GM19455 (cell line): ENCODE data around the gene MLLT3.
"Not testable (repeated sequence)": the region's sequence is repeated elsewhere in the genome, so short reads cannot be mapped to it uniquely, and the experiment has no call there.

Source experiments
- ATAC-seq: cut with Tn5 transposase; IDR thresholded peaks from one replicate; pipeline ENCODE4 v1.9.1; 2021; ENCODE audit not compliant: unreplicated experiment

The MLLT3 gene

DNA sequence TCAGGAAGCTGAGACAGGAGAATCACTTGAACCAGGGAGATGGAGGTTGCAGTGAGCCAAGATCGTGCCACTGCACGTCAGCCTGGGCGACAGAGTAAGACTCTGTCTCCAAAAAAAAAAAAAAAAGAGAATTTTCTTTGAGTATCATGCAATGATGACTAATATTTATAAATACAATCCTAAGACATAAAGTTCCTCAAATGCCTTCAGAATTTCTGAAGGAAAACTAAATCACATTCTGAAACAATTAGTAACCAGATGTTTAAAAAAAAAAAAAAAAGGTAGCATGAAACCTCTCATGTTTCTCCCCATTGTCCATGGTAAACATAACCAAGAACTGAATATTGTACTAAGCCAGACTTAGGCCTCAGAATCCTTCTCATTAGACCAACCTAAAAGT, 23.1 kb downstream of the MLLT3 start:
- no peak for ATAC-seq

DNA sequence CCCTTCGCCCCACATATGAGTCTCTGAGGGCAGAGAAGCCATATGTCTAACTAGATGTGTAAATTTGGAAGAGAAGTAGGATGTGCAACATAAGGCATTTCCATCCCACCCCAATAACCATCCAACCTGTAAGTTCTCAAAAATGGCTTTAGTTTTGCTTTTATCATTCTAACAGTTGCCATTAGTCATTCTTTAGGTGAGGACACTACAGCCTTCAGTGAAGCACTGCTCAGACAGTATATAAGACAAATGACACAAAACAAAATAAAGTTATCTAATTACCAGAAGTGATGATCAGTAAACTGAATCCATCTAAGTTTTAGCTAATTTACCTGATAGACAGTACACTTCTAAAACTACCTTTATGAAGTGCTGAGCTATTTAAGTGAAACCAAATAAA, 23.9 kb downstream of the MLLT3 start:
- ATAC-seq, result no peak

DNA sequence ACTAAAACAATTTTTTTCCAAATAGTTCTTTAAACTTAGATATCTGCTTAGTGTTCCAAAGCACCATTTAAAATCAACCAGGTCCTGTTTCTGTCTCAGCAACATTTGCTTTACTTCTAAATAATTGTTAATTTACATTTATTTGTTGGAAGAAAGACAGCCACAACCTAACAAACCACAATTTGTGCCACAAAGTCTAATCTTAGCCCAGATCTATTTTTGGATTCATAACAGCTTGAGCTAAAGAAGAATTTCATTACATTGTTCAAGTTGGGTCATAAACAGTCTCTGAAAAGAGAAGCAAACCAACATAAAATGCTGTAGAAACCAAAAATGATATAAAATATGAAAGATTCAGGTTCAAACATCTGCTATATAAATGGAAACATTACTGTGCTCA, 24.4 kb downstream of the MLLT3 start:
- ATAC-seq, result no peak

DNA sequence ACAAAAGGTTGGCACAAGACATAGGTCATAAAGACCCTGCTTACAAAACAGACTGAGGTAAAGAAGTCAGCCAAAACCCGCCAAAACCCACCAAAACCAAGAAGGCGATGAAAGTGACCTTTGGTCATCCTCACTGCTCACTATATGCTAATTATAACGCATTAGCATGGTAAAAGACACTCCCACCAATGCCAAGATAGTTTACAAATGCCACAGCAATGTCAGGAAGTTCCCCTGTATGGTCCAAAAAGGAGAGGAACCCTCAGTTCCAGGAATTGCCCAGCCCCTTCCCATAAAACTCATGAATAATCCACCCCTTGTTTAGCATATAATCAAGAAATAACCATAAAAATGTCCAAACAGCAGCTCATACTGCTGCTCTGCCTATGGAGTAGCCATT, 27.7 kb downstream of the MLLT3 start:
- no peak for ATAC-seq

DNA sequence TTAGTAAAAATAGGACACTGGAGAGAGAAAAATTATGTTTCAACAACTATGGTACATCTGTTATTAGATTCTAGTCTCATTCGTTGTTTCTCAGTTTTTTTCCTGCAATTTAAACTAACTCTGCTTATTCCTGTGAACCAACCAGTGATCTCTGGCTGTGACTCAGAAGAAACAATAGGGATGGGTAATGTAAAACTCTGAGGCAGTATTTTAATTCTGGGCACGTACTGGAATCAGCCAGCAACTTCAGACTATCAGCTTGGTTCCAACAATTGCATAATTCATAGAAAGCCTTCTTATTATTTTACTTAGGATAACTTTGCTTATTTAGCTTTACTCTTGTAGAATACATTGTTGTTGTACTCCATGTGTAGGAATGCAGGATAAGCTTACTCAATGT, 28.8 kb downstream of the MLLT3 start:
- no peak for ATAC-seq

DNA sequence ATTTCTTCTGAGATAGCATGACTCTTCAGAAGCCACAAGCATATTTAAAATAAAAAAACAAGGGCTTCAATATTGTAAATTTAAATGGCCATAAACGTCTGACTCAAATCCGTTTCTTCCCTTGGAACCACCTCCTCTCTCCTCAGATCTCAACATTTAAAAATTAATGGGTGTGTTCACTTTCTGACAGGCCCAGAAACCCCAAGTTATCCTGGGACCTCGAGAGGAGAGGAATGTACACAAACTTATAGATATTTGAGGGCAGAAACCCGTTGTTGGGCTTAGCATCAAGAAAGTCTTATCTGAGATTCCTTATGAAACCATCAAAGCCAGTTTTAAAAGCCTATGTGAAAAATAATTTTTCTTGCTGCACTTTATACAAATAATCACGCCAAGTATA, 29.2 kb downstream of the MLLT3 start:
- no peak for ATAC-seq

DNA sequence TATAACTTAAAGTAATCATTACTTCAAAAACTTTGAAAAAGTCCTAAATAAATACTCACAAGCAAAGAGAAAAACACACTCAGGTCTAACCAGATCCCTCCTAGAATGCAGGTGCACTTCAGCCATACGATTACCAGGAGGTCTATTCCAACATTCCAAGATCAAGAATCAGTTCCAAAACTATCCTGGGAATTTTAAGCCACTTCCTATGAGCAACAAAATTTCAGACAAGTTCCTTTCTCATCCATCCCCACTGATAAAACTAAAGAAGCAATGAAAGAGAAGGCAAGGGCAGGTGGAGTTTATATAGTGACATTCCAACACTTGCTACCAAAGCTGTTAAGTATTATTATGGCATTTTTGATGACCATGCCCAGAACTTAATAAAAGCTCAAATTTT, 29.6 kb downstream of the MLLT3 start:
- ATAC-seq, result no peak

DNA sequence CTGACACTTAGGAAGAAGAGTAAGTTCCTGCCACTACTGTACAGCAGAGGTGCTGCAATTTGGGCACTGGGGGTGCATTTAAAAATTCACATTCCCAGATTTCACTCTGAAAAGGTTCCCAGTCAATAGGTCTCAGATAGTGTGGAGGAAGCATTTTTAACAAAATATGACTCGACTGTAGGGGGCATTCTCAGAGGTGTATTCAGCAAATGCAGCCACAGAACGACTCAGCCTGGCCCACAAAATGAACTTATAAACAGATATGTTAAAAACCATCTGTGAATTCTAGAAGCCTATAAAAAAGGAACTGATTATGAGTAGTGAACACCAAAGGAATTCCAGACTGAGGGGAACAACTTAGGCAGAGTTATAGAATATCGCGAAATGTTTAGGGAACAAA, 31.1 kb downstream of the MLLT3 start:
- no peak for ATAC-seq

DNA sequence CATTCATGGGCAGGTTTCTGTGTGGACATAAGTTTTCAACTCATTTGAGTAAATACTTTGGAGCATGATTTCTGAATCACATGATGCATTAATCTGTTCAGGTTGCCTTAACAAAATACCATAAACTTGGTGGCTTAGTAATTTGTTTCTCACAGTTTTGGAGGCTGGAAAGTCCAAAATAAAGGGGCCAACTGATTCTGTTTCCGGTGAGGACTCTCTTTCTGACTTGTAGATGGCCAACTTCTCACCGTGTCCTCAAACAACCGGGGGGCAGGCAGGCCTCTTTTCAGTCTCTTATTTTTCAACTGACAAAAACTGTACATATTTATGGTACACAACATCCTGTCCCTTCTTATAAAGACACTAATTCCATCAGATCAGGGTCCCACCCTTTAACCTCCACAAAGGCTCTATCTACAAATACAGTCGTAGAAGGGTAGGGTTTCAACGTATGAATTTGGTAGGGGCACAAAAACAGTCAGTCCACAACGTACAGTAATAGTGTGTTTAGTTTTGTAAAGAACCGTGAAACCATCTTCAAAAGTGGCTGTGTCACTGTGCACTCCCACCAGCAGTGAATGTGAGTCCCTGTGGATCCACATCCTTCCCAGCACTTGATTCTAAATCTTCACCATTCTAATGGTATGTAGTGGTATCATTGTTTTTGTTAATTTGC, 37.2 kb downstream of the MLLT3 start:
- no peak for ATAC-seq

DNA sequence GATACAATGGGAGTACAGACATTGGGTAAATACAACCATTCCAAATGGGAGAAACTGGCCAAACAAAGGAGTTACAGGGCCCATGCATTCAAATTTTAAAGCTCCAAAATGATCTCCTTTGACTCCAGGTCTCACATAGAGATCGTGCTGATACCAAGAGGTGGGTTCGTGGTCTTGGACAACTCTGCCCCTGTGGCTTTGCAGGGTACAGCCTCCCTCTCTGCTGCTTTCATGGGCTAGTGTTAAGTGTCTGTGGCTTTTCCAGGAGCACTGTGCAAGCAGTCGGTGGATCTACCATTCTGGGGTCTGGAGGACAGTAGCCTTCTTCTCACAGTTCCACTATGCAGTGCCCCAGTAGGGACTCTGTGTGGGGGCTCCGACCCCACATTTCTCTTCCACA, 39.2 kb downstream of the MLLT3 start:
- ATAC-seq, result not testable (repeated sequence)

DNA sequence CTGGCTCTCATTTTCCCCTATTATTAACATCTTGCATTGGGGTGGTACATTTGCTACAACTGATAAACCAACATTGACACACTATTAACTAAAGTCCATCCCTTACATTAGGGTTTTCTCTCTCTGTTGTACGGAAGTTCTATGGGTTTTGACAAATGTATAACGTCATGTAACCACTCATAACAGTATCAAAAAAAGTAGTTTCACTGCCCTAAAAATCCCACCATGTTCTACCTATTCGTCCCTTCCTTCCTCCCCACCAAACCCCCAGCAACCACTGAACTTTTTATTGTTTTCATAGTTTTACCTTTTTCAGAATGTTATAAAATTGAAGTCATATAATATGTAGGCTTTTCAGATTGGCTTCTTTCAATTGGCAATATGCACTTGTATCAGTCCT, 40.1 kb downstream of the MLLT3 start:
- peak; percentile 53 for ATAC-seq

DNA sequence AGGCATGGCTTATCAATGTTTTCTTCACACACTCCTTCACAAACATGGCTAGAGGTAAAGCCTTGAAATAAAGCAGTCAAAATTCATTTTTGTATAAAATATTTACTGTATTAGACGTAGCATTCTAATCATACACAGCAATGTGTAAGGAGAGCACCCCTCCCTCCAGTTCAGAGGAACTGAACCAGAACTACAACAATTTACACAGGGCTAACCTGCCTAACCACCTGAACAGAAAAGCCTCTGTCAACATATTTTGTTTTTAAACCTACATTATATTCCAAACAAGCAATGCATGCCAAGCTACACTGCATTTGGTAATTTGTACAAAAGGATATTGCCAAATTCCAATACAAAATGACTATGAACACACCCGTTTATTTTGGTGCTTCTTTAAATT, 41.6 kb downstream of the MLLT3 start:
- no peak for ATAC-seq

DNA sequence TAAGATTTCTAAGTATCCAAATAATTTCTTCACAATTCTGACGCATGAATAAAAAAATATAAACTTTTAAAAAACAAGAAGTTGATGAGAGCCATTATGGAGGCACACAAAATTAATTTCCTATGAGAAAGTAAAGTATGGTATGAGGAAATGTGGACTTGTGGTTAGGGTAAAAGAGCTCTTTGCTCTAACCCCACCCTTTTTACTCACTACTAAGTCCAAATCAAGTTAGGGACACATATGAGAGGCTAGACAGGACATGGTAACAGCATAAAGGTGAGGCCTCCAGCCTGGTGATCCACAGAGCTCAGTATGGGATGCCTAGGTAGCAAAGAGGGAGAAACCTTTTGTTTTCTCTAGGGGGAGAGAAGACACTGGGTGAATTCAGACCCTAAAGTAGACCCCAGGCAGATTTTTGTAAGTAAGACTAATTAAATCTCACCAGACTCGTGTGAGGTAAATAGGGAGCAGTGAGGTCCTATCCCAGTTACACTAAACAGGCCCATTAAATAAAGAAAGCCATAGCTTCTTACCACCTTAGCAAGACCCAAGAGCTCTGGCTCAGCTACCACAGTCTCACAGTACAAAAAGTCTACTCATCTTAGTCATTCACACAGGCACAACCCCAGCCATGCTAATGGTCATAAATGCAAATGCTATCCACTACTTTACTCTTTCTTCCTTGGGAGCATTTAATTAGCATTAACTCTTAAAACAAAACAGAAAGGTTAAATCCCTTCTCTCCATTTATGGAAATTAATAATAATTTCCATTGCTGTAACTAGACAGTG, 42.6 kb downstream of the MLLT3 start:
- no peak for ATAC-seq

DNA sequence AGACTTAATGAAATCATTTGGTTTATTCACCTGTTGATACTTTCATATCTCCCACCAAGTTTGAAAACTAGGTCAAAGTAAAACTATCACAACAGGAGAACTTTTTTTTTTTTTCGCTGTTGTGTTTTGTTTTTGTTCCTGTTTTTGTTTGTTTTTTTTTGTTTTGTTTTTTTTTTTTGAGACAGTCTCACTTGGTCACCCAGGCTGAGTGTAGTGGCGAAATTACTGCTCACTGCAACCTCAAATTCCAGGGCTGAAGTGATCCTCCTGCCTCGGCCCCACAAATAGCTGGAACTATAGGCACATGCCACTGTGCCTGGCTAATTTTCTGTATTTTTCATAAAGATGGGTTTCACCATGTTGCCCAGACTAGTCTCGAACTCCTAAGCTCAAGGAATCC, 49.3 kb downstream of the MLLT3 start:
- ATAC-seq, result no peak

DNA sequence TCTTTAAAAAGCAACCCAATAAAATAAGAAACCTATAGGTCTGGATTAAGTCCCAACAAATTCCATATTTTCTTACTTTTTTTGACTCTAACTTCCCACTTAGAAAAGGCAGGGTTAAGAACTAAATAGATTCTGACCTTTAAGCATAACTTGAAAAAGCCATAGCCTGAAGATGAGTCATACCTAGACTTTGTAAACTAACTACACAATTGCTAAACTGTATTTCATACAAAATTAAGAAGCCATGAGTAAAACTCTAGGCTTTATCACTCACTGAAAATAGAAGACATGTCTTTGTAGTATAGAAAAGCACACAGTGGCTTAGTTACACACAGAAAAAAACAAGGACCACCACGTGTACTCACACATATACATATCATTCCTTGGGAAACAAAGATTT, 51.5 kb downstream of the MLLT3 start:
- ATAC-seq, result peak; percentile 60

DNA sequence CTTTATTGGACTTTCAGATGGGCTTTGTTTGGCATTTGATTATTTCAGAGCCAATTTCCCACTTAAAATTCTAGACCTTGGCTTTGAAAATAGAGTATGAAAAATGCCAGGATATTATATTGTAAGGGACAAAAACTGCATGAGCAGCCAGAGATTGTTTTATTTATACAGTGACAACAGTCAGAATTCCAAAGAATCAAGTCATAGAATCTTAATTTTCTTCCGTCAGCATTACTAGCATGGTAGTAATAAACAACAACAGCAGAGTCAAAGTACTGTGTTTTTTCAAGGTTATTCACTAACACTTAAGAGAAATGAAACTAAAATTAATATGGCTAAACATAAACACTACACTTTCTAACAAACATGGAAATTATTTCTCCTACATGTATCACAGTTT, 52.2 kb downstream of the MLLT3 start:
- no peak for ATAC-seq

DNA sequence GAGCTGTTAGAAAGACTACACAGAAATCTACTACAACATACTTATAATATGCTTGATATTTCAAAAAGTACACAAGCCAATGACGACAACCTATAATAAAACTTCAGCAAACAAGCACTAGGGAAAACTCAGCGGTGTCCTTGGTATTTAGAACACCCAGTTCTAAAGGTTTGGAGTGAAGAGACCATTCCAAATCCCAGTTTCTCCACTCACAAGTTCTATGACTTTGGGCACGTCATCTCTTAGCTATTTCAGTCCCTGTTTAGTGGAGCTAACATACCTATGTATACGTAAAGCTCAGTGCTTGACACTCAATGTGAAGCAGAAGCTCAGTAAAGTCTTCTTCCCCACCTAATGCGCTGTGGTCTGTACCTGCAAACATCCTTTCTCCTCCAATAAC, 52.8 kb downstream of the MLLT3 start:
- ATAC-seq, result no peak

DNA sequence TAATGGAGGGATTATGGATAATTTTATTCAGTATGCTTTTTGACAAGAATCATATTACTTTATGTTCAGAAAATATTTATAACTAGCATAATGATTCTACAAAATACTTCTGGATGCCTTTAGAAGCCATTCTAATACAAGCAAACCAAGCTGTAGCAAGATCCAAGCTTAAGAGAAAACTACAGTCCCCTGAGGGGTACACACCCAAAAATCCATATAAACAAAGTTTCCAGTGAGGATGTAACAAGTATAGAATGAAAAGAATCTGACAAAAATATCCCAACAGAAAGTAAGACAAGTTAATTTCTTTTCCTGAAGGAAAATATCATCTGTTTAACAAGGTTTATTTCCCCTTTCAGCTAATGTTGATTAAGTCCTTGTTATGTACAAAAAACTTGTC, 53.9 kb downstream of the MLLT3 start:
- no peak for ATAC-seq

DNA sequence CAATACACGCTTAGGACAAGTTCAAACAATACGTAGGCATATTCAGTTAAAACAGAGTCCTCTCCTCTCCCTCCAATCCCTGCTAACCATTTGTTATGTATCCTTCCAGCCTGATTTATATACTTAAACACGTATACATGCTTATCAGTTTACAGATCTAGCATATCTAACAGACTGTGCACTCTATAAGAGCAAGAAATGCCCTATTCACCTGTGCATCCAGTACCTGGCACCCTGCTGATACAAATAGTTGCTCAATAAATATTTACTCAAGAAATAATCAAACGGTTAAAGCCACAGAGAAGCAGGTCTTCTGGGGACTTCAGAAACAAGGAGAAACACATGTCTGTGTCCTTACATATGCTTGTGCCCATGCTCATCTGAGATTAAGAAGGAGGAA, 55.9 kb downstream of the MLLT3 start:
- ATAC-seq, result no peak

DNA sequence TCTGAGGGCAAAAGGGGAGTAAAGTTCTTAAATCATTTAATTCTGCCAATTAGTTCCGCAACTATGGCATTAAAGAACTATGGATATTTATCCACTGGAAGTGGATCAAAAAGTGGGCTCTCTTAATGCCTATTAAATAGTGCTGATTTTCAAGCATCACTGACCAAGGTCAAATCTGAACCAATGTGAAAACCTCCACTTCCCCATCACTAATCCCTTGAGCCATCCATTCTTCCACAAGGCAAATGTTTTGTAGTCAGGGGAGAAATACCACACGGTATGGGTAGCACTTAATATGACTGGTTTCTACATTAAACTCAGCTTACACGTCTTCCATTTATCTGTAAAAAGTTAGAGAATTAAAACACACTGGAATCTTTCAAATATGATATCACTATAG, 57.6 kb downstream of the MLLT3 start:
- ATAC-seq, result no peak

DNA sequence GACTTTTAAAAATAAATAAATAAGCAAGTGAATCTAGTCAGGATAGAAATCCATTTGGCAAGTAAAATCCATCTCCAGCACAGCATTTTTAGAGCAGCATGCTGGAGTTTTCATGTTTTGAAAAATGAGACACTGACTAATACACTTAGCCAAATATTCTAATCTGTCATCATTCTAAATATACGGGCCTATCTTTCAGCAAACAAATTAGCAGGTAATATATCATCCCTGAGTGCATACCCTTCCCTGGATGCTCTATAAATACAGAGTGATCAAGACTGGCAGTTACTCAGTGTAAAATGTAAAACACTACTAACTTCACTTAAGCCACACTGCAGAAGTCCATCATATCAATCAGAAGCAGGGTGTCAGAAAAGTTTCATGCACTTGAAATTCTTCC, 58.4 kb downstream of the MLLT3 start:
- ATAC-seq, result no peak

DNA sequence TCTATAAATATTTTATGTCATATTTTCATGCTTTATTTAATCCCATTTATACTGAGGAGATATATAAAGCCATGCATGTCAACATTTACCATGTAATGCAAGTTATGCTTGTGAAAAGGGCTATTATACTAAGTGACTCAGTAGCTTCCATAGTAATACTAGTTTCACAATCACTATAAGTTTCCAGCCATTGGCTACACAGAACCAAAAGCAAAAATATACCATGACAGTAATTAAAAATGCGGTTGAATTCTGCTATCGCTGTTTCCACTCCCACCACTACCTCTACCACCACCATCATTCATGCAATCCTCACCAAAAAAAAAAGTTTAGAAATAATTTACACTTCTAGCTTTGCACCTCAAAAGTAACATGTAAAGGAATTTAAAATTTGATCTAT, 60.2 kb downstream of the MLLT3 start:
- ATAC-seq, result no peak

DNA sequence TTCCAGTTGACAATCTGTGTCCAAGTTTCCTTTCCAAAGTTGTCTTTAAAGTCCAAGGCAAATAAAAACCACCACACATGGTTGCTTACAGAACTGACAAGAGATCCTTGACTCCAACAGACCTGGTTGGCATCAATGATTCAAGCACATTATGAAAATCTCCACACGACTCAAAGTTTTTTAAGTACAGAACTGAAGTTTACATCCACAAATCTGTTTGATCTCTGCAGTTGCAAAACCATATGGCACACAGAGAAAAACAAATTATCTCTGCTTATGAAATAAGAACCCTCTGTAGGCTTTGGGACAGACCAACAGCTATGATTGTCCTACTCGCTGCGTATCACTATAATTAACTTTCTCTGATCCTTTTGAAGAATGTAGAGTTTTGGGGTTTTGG, 60.8 kb downstream of the MLLT3 start:
- no peak for ATAC-seq
